HG02678 (cell line): ENCODE data around the gene PLCL1.
A peak's percentile ranks its signal among the peaks of the same experiment; 100 is the strongest.
"Not testable (repeated sequence)": the region's sequence is repeated elsewhere in the genome, so short reads cannot be mapped to it uniquely, and the experiment has no call there.

Experiments
- ATAC-seq: cut with Tn5 transposase; IDR thresholded peaks from one replicate; pipeline ENCODE4 v1.9.1; 2021; ENCODE audit warnings: mild to moderate bottlenecking, moderate library complexity; ENCODE audit not compliant: unreplicated experiment

PLCL1 gene

GRCh38 chr2:197809064-197809463 is 4.7 kb downstream of the PLCL1 start:
- ATAC-seq = no peak

GRCh38 chr2:197810016-197810415 is 5.6 kb downstream of the PLCL1 start:
- no peak for ATAC-seq

- ATAC-seq = no peak
Measured at GRCh38 chr2:197810491-197810890, 6.1 kb downstream of the PLCL1 start.

- ATAC-seq = peak; percentile 65
Measured at GRCh38 chr2:197813093-197813787, 8.8 kb downstream of the PLCL1 start.

- ATAC-seq = no peak
Measured at GRCh38 chr2:197814526-197814925, 10.1 kb downstream of the PLCL1 start.

GRCh38 chr2:197821550-197822289 is 17.3 kb downstream of the PLCL1 start:
- no peak for ATAC-seq

- no peak for ATAC-seq
Measured at GRCh38 chr2:197822333-197822732, 17.9 kb downstream of the PLCL1 start.

- ATAC-seq = no peak
Measured at GRCh38 chr2:197827618-197828017, 23.2 kb downstream of the PLCL1 start.

- ATAC-seq = no peak
Measured at GRCh38 chr2:197828464-197829135, 24.2 kb downstream of the PLCL1 start.

- ATAC-seq = not testable (repeated sequence)
Measured at GRCh38 chr2:197834771-197835170, 30.4 kb downstream of the PLCL1 start.

GRCh38 chr2:197835293-197835692 is 30.9 kb downstream of the PLCL1 start:
- no peak for ATAC-seq

- peak; percentile 98 for ATAC-seq
Measured at GRCh38 chr2:197838036-197838435, 33.6 kb downstream of the PLCL1 start.

GRCh38 chr2:197838579-197838978 is 34.2 kb downstream of the PLCL1 start:
- no peak for ATAC-seq

- ATAC-seq = no peak
Measured at GRCh38 chr2:197839327-197839726, 34.9 kb downstream of the PLCL1 start.

GRCh38 chr2:197839856-197840255 is 35.5 kb downstream of the PLCL1 start:
- no peak for ATAC-seq

GRCh38 chr2:197846128-197846527 is 41.7 kb downstream of the PLCL1 start:
- no peak for ATAC-seq

GRCh38 chr2:197846777-197847176 is 42.4 kb downstream of the PLCL1 start:
- no peak for ATAC-seq

- ATAC-seq = no peak
Measured at GRCh38 chr2:197847651-197848401, 43.4 kb downstream of the PLCL1 start.

- ATAC-seq = no peak
Measured at GRCh38 chr2:197848602-197849001, 44.2 kb downstream of the PLCL1 start.

- ATAC-seq = no peak
Measured at GRCh38 chr2:197850882-197851450, 46.6 kb downstream of the PLCL1 start.

GRCh38 chr2:197851451-197851850 is 47.1 kb downstream of the PLCL1 start:
- no peak for ATAC-seq
